H9 (cell line): ENCODE data around the gene CASQ2. TPM values are rescaled to one million over a fixed set of nuclear protein-coding genes. Genes with fewer than 3 reads are reported as not detected.

Experiments used
- DNase-seq: peaks from one replicate; pipeline ENCODE4 v3.0.0-alpha.2; 2017
- H2AFZ ChIP-seq: one replicate; pipeline ENCODE4 v1.6.1; 2013; ENCODE audit warnings: mild to moderate bottlenecking, low read length, control low read depth, moderate library complexity
- H2AK5ac ChIP-seq: 2 replicates; pipeline ENCODE4 v1.6.1; 2013; ENCODE audit warnings: low read length, control low read depth, mixed read lengths; ENCODE audit not compliant: insufficient read length
- H2BK120ac ChIP-seq: one replicate; pipeline ENCODE4 v1.6.1; 2013; ENCODE audit warnings: low read depth, mild to moderate bottlenecking, low read length, control low read depth, inconsistent platforms; ENCODE audit not compliant: poor library complexity, severe bottlenecking
- H2BK12ac ChIP-seq: 2 replicates; pipeline ENCODE4 v1.6.1; 2013; ENCODE audit warnings: low read length, control low read depth, mixed read lengths, low read depth; ENCODE audit not compliant: insufficient read length
- H2BK15ac ChIP-seq: 2 replicates; pipeline ENCODE4 v1.6.1; 2013; ENCODE audit warnings: low read depth, low read length, control low read depth
- H2BK20ac ChIP-seq: one replicate; pipeline ENCODE4 v1.6.1; 2013; ENCODE audit warnings: low read depth, mild to moderate bottlenecking, low read length, control low read depth, inconsistent platforms; ENCODE audit not compliant: poor library complexity, severe bottlenecking
- H2BK5ac ChIP-seq: 2 replicates; pipeline ENCODE4 v1.6.1; 2013; ENCODE audit warnings: low read length, control low read depth, mixed read lengths; ENCODE audit not compliant: insufficient read length
- H3K14ac ChIP-seq: 2 replicates; pipeline ENCODE4 v1.6.1; 2013; ENCODE audit warnings: low read length, control low read depth; ENCODE audit not compliant: insufficient read depth
- H3K18ac ChIP-seq: 2 replicates; pipeline ENCODE4 v1.6.1; 2013; ENCODE audit warnings: low read depth, mild to moderate bottlenecking, mixed read lengths, low read length, control low read depth; ENCODE audit not compliant: insufficient read length
- H3K23ac ChIP-seq: 2 replicates; pipeline ENCODE4 v1.6.1; 2013; ENCODE audit warnings: low read length, control low read depth, mixed read lengths, low read depth; ENCODE audit not compliant: insufficient read length
- H3K23me2 ChIP-seq: 2 replicates; pipeline ENCODE4 v1.6.1; 2013; ENCODE audit warnings: low read depth, mild to moderate bottlenecking, mixed read lengths, low read length, control low read depth; ENCODE audit not compliant: insufficient read length, poor library complexity, severe bottlenecking
- H3K27ac ChIP-seq: 2 replicates; pipeline ENCODE4 v1.5.1; 2013; ENCODE audit warnings: low read length, control low read depth, mixed read lengths, low read depth; ENCODE audit not compliant: insufficient read length
- H3K27me3 ChIP-seq: 2 replicates; pipeline ENCODE4 v1.6.1; 2013; ENCODE audit warnings: low read length, control low read depth, inconsistent platforms; ENCODE audit not compliant: insufficient read depth
- H3K4ac ChIP-seq: 2 replicates; pipeline ENCODE4 v1.6.1; 2013; ENCODE audit warnings: low read depth, mild to moderate bottlenecking, control low read depth, inconsistent platforms, low read length, moderate library complexity
- H3K4me1 ChIP-seq: 2 replicates; pipeline ENCODE4 v1.6.1; 2013; ENCODE audit warnings: low read length, control low read depth, inconsistent platforms; ENCODE audit not compliant: insufficient read depth
- H3K4me2 ChIP-seq: 2 replicates; pipeline ENCODE4 v1.6.1; 2013; ENCODE audit warnings: low read length, control low read depth, mixed read lengths; ENCODE audit not compliant: insufficient read length, insufficient read depth
- H3K56ac ChIP-seq: 2 replicates; pipeline ENCODE4 v1.6.1; 2013; ENCODE audit warnings: low read depth, mild to moderate bottlenecking, mixed read lengths, low read length, control low read depth; ENCODE audit not compliant: insufficient read length
- H3K79me1 ChIP-seq: 2 replicates; pipeline ENCODE4 v1.6.1; 2013; ENCODE audit warnings: low read depth, mild to moderate bottlenecking, moderate library complexity, low read length, control low read depth, inconsistent platforms; ENCODE audit not compliant: insufficient read depth, poor library complexity, severe bottlenecking
- H3K79me2 ChIP-seq: 2 replicates; pipeline ENCODE4 v1.6.1; 2013; ENCODE audit warnings: low read length, control low read depth, inconsistent platforms; ENCODE audit not compliant: insufficient read depth
- H3K9ac ChIP-seq: 2 replicates; pipeline ENCODE4 v1.6.1; 2013; ENCODE audit warnings: low read length, control low read depth, mixed read lengths; ENCODE audit not compliant: insufficient read length; ENCODE audit errors: extremely low read depth
- H3K9me3 ChIP-seq: one replicate; pipeline ENCODE4 v1.6.1; 2013; ENCODE audit warnings: low read depth, low read length, inconsistent platforms; ENCODE audit not compliant: control insufficient read depth
- H3T11ph ChIP-seq: one replicate; pipeline ENCODE4 v1.6.1; 2013; ENCODE audit warnings: mild to moderate bottlenecking, low read length, control low read depth, inconsistent platforms
- H4K20me1 ChIP-seq: one replicate; pipeline ENCODE4 v1.6.1; 2013; ENCODE audit not compliant: control insufficient read depth, insufficient read length, insufficient read depth
- H4K5ac ChIP-seq: 2 replicates; pipeline ENCODE4 v1.6.1; 2013; ENCODE audit warnings: low read depth, mild to moderate bottlenecking, mixed read lengths, low read length, control low read depth; ENCODE audit not compliant: insufficient read length
- H4K8ac ChIP-seq: replicated peaks from 2 replicates; pipeline ENCODE4 v1.6.1; 2013; ENCODE audit warnings: low read length, control low read depth, mixed read lengths, low read depth; ENCODE audit not compliant: insufficient read length
- H4K91ac ChIP-seq: 2 replicates; pipeline ENCODE4 v1.6.1; 2013; ENCODE audit warnings: low read depth, mild to moderate bottlenecking, moderate library complexity, mixed read lengths, low read length, control low read depth; ENCODE audit not compliant: insufficient read length
- H3K27ac Mint-ChIP-seq, 3 experiments: 2 replicates in 2 of 3; 3 replicates in 1 of 3; pipeline ENCODE4 v1.8.0; 2020 to 2021; ENCODE audit warnings: mixed read lengths in 3 of 3, mild to moderate bottlenecking in 1 of 3, moderate library complexity in 1 of 3
- H3K27me3 Mint-ChIP-seq: 2 replicates; pipeline ENCODE4 v1.8.0; 2021; ENCODE audit warnings: low read depth, mild to moderate bottlenecking, moderate library complexity, mixed read lengths
- H3K36me3 Mint-ChIP-seq, 3 experiments: 2 replicates in 2 of 3; 3 replicates in 1 of 3; pipeline ENCODE4 v1.8.0; 2020 to 2021; ENCODE audit warnings: low read depth in 3 of 3, mixed read lengths in 3 of 3; ENCODE audit not compliant: insufficient read depth in 1 of 3
- H3K4me1 Mint-ChIP-seq, 2 experiments: 2 replicates each; pipeline ENCODE4 v1.8.0; 2020; ENCODE audit warnings: mixed read lengths in 2 of 2
- H3K4me3 Mint-ChIP-seq, 2 experiments: 2 replicates in 1 of 2; 3 replicates in 1 of 2; pipeline ENCODE4 v1.8.0; 2020 to 2021; ENCODE audit warnings: mild to moderate bottlenecking in 2 of 2, mixed read lengths in 2 of 2, moderate library complexity in 1 of 2
- H3K9me3 Mint-ChIP-seq, 2 experiments: 2 replicates in 1 of 2; 3 replicates in 1 of 2; pipeline ENCODE4 v1.8.0; 2020; ENCODE audit warnings: mild to moderate bottlenecking in 2 of 2, mixed read lengths in 2 of 2, moderate library complexity in 1 of 2
- WGBS: extraction: QIAGEN DNeasy Blood & Tissue Kit; methylation state at CpG from one replicate; pipeline ENCODE4 v1.1.7; 2013; ENCODE audit warnings: missing lambda C conversion rate, low lambda C conversion rate, mixed read lengths; ENCODE audit not compliant: insufficient read length; ENCODE audit errors: extremely low coverage; 5-methylcytosine and 5-hydroxymethylcytosine counted together
- total RNA-seq: library from RNA; stranded (reverse); gene quantifications from 2 replicates; pipeline ENCODE4 v1.2.1, GENCODE V29; 2021
- TF ChIP-seq, protein P1 (sequence below): fragments of 200-600 bp; sonication (generic); conservative IDR thresholded peaks from 3 replicates; pipeline ENCODE4 v1.8.0; 2021; ENCODE audit warnings: antibody characterized with exemption, mild to moderate bottlenecking

The CASQ2 gene
- total RNA-seq, 1 experiment from 2014 or later: not detected

DNA sequence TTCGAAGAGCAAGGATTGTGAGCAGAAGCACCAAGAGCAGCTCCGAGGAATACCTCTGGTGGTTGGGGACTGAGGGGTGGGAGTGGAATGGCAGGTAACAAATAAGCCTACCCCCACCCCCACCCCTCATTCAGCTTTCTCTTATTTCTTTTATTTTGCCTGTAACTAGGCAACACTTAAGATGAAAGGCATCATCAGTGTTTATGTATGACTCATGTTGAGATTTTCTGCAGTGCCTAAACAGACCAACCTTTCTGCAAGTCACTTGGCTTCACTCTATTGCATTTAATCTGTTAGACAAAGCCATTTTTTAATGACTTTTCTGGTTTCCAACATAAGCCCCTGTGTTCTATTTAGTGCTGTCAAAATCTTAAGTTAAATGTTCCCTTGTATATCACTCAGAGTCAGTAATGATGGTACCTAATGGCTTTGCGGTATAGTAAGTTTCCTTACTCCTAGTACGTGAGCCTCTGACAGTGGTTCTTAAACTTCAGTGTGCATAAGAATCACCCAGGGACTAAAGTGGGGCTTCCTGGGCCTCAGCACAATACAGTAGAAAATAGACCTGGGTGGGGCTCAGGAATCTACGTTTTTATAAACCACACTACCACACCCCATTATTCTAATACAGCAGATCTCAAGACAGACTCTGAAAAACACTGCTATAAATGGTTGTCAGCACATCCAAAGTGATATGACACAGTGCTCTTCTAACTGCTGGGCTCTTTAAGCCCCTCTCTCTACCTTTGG is 19.9 kb downstream of the CASQ2 start:
- Histone ChIP-seq H3K56ac (no peak overlapping the region), H3K27ac (no peak overlapping the region), H3K79me2 (no peaks in the 10 kb centered on the region), H4K5ac (no peak overlapping the region), H3K14ac (no peak overlapping the region), H2BK20ac (no peak overlapping the region), H2BK5ac (no peak overlapping the region), H4K20me1 (no peaks in the 10 kb centered on the region), H2AK5ac (no peak overlapping the region), H3K18ac (no peak overlapping the region), H3K4ac (no peak overlapping the region), H3K4me1 (no peaks in the 10 kb centered on the region; the same call in 1 of the 2 replicates), H2BK12ac (no peak overlapping the region), H3K9me3 (no peaks in the 10 kb centered on the region), H2BK15ac (no peak overlapping the region), H2AFZ (no peak overlapping the region), H3K23ac (no peak overlapping the region), H3K27me3 (no peaks in the 10 kb centered on the region), H4K91ac (no peak overlapping the region), H3K79me1 (no peaks in the 10 kb centered on the region), H3K4me2 (no peak overlapping the region), H3T11ph (no peak overlapping the region), H2BK120ac (no peak overlapping the region), H3K9ac (no peak overlapping the region), H4K8ac (no peak overlapping the region), H3K23me2 (no peaks in the 10 kb centered on the region)
- no peaks in the 10 kb centered on the region for H3K9me3 Mint-ChIP-seq
- H3K36me3 Mint-ChIP-seq: no peaks in the 10 kb centered on the region
- H3K27ac Mint-ChIP-seq: no peak overlapping the region; a peak in 1 of 7 replicates
- no peak for DNase-seq
- no peak overlapping the region for H3K4me3 Mint-ChIP-seq
- TF ChIP-seq, protein P1, sequence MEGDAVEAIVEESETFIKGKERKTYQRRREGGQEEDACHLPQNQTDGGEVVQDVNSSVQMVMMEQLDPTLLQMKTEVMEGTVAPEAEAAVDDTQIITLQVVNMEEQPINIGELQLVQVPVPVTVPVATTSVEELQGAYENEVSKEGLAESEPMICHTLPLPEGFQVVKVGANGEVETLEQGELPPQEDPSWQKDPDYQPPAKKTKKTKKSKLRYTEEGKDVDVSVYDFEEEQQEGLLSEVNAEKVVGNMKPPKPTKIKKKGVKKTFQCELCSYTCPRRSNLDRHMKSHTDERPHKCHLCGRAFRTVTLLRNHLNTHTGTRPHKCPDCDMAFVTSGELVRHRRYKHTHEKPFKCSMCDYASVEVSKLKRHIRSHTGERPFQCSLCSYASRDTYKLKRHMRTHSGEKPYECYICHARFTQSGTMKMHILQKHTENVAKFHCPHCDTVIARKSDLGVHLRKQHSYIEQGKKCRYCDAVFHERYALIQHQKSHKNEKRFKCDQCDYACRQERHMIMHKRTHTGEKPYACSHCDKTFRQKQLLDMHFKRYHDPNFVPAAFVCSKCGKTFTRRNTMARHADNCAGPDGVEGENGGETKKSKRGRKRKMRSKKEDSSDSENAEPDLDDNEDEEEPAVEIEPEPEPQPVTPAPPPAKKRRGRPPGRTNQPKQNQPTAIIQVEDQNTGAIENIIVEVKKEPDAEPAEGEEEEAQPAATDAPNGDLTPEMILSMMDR: no peak
- peaks cover 8% of the 10 kb centered on the region for H3K27me3 Mint-ChIP-seq
- no CpG with 5 or more reads among the region's 5 CpGs for WGBS
- peaks cover 9 to 10% of the 10 kb centered on the region in 2 experiments for H3K4me1 Mint-ChIP-seq
